ENCODE measurements around the gene IL36RN. TPM values are rescaled to one million over a fixed set of nuclear protein-coding genes. Genes with fewer than 3 reads are reported as not detected.

Gene IL36RN
- polyA plus RNA-seq, 1 of the 3 experiments (the other 2 are of a cell fraction), result not detected

DNA sequence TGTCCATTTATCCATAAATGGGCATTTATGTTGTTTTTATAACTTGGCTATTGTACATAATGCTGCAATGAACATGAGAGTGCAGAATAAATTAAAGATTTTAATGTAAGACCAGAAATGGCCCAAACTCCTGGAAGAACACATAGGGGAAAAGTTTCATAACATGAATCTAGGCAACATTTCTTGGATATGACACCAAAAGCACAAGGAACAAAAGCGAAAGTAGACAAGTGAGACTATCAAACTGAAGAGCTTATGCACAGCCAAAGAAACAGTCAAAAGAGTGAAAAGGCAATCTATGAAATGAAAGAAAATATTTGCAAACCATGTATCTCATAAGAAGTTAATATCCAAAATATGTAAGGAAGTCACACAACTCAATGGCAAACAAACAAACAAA lies 47.9 kb upstream of the IL36RN start:
- 6% methylated on average over 1 of the region's 1 CpG for WGBS (ENCODE audit: low lambda C conversion rate)
- ChIA-PET CTCF (no interaction called here), POLR2A (no interaction called here)

More for the DNA sequence above, 47.9 kb upstream of the IL36RN start:
- no peak overlapping the region for H3K4me3 ChIP-seq (ENCODE audit: low read depth in 2 of 2, low read length in 1 of 2)
- H3K27me3 ChIP-seq (ENCODE audit: insufficient read depth), result no peaks in the 10 kb centered on the region; the same call in 1 of the 2 replicates
- H2AFZ ChIP-seq (ENCODE audit: low read depth), result no peak overlapping the region
- H3K27ac ChIP-seq (ENCODE audit: low read depth in 2 of 2, low read length in 1 of 2), result no peak overlapping the region
- no peak for TF ChIP-seq FOSL2 (IDR thresholded peaks at IDR 0.05; ENCODE audit: borderline replicate concordance, low read depth)
- TF ChIP-seq, protein P1, sequence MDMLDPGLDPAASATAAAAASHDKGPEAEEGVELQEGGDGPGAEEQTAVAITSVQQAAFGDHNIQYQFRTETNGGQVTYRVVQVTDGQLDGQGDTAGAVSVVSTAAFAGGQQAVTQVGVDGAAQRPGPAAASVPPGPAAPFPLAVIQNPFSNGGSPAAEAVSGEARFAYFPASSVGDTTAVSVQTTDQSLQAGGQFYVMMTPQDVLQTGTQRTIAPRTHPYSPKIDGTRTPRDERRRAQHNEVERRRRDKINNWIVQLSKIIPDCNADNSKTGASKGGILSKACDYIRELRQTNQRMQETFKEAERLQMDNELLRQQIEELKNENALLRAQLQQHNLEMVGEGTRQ (IDR thresholded peaks at IDR 0.05; ENCODE audit: borderline replicate concordance, low read depth, low read length), result no peak
- no peak for TF ChIP-seq NRF1 (IDR thresholded peaks at IDR 0.05; ENCODE audit: low read depth, low read length)
- TF ChIP-seq, protein P2, sequence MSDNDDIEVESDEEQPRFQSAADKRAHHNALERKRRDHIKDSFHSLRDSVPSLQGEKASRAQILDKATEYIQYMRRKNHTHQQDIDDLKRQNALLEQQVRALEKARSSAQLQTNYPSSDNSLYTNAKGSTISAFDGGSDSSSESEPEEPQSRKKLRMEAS (IDR thresholded peaks at IDR 0.05; ENCODE audit: low read depth), result no peak
- TF ChIP-seq GATA2 (CRISPR knock-in tag; IDR thresholded peaks at IDR 0.05), result no peak
- TF ChIP-seq, protein P3, sequence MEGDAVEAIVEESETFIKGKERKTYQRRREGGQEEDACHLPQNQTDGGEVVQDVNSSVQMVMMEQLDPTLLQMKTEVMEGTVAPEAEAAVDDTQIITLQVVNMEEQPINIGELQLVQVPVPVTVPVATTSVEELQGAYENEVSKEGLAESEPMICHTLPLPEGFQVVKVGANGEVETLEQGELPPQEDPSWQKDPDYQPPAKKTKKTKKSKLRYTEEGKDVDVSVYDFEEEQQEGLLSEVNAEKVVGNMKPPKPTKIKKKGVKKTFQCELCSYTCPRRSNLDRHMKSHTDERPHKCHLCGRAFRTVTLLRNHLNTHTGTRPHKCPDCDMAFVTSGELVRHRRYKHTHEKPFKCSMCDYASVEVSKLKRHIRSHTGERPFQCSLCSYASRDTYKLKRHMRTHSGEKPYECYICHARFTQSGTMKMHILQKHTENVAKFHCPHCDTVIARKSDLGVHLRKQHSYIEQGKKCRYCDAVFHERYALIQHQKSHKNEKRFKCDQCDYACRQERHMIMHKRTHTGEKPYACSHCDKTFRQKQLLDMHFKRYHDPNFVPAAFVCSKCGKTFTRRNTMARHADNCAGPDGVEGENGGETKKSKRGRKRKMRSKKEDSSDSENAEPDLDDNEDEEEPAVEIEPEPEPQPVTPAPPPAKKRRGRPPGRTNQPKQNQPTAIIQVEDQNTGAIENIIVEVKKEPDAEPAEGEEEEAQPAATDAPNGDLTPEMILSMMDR (IDR thresholded peaks at IDR 0.05), result no peak
- TF ChIP-seq RXRA (IDR thresholded peaks at IDR 0.05; ENCODE audit: borderline replicate concordance, low read depth), result no peak
- TF ChIP-seq FOXM1 (IDR thresholded peaks at IDR 0.05; ENCODE audit: low read depth), result no peak
- TF ChIP-seq ELF1 (IDR thresholded peaks at IDR 0.05), result no peak
- TF ChIP-seq, protein P4, sequence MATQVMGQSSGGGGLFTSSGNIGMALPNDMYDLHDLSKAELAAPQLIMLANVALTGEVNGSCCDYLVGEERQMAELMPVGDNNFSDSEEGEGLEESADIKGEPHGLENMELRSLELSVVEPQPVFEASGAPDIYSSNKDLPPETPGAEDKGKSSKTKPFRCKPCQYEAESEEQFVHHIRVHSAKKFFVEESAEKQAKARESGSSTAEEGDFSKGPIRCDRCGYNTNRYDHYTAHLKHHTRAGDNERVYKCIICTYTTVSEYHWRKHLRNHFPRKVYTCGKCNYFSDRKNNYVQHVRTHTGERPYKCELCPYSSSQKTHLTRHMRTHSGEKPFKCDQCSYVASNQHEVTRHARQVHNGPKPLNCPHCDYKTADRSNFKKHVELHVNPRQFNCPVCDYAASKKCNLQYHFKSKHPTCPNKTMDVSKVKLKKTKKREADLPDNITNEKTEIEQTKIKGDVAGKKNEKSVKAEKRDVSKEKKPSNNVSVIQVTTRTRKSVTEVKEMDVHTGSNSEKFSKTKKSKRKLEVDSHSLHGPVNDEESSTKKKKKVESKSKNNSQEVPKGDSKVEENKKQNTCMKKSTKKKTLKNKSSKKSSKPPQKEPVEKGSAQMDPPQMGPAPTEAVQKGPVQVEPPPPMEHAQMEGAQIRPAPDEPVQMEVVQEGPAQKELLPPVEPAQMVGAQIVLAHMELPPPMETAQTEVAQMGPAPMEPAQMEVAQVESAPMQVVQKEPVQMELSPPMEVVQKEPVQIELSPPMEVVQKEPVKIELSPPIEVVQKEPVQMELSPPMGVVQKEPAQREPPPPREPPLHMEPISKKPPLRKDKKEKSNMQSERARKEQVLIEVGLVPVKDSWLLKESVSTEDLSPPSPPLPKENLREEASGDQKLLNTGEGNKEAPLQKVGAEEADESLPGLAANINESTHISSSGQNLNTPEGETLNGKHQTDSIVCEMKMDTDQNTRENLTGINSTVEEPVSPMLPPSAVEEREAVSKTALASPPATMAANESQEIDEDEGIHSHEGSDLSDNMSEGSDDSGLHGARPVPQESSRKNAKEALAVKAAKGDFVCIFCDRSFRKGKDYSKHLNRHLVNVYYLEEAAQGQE (IDR thresholded peaks at IDR 0.05; ENCODE audit: low read depth, low read length), result no peak
- TF ChIP-seq POLR2AphosphoS5 (IDR thresholded peaks at IDR 0.05; ENCODE audit: low read depth, low read length), result no peak
- no peak for TF ChIP-seq EZH2phosphoT487 (IDR thresholded peaks at IDR 0.05; ENCODE audit: borderline replicate concordance, low read depth)
- H4K20me1 ChIP-seq (ENCODE audit: insufficient read depth), result no peaks in the 10 kb centered on the region
- no peaks in the 10 kb centered on the region for H3F3A ChIP-seq (replicated peaks; ENCODE audit: insufficient read depth)
- H3K36me3 ChIP-seq (replicated peaks in 1 of 2; ENCODE audit: control insufficient read depth in 1 of 2, insufficient read depth in 2 of 2, low read length in 1 of 2), result no peaks in the 10 kb centered on the region
- H3K9me2 ChIP-seq, result no peaks in the 10 kb centered on the region
- H3K9ac ChIP-seq, result no peak overlapping the region
- no peak for DNase-seq
- H3K79me2 ChIP-seq (ENCODE audit: insufficient read depth), result no peaks in the 10 kb centered on the region
- no peaks in the 10 kb centered on the region for H3K9me3 ChIP-seq
- no peaks in the 10 kb centered on the region for H3K4me1 ChIP-seq (ENCODE audit: control insufficient read depth in 1 of 2, insufficient read depth in 2 of 2, low read depth in 1 of 2, low read length in 1 of 2)
- H3K4me2 ChIP-seq, result peak overlapping the region; percentile 12; the same call in 1 of the 2 replicates

All from SK-N-SH (cell line).